Mucosa of rectum (tissue), 2 donors: Measurements from ENCODE around the gene SRPRA.

Source experiments
- H3K27ac ChIP-seq, 2 donors: one replicate each; pipeline ENCODE4 v1.7.0; 2013; ENCODE audit warnings: inconsistent platforms in 2 of 2, low read depth in 2 of 2, low read length in 2 of 2
- H3K27me3 ChIP-seq, 2 donors: one replicate each; pipeline ENCODE4 v1.7.0; 2013; ENCODE audit warnings: low read length in 2 of 2; ENCODE audit not compliant: control insufficient read depth in 2 of 2, insufficient read depth in 2 of 2
- H3K36me3 ChIP-seq, 2 donors: one replicate each; pipeline ENCODE4 v1.7.0; 2013; ENCODE audit warnings: low read length in 2 of 2; ENCODE audit not compliant: control insufficient read depth in 2 of 2, insufficient read depth in 2 of 2
- H3K4me1 ChIP-seq, 2 donors: one replicate each; pipeline ENCODE4 v1.7.0; 2013; ENCODE audit warnings: low read length in 2 of 2, mild to moderate bottlenecking in 1 of 2; ENCODE audit not compliant: control insufficient read depth in 2 of 2, insufficient read depth in 2 of 2
- H3K4me3 ChIP-seq, 2 donors: one replicate each; pipeline ENCODE4 v1.7.0; 2013; ENCODE audit warnings: low read length in 2 of 2
- H3K9ac ChIP-seq, 2 donors: one replicate each; pipeline ENCODE4 v1.7.0; 2013; ENCODE audit warnings: low read length in 2 of 2, low read depth in 1 of 2, mild to moderate bottlenecking in 1 of 2
- H3K9me3 ChIP-seq, 2 donors: one replicate each; pipeline ENCODE4 v1.7.0; 2013; ENCODE audit warnings: low read length in 2 of 2; ENCODE audit not compliant: control insufficient read depth in 2 of 2
- donor health status: healthy.
- donor health status: Normal muscosa, but diverticular disease.

Gene SRPRA

GRCh38 chr11:126214841-126215240 is 53.9 kb downstream of the SRPRA start:
- Histone ChIP-seq H3K36me3 (peaks cover 0 to 1% of the 10 kb centered on the region in 2 donors), H3K4me3 (peak overlapping the region; percentile 57 to 64), H3K4me1 (peaks cover 35 to 38% of the 10 kb centered on the region in 2 donors), H3K9ac (no peak overlapping the region), H3K27me3 (no peaks in the 10 kb centered on the region), H3K9me3 (no peaks in the 10 kb centered on the region), H3K27ac (peak overlapping the region; percentile 49 to 71)

GRCh38 chr11:126214441-126214840 is 54.3 kb downstream of the SRPRA start:
- no peaks in the 10 kb centered on the region for H3K27me3 ChIP-seq
- peak overlapping the region; percentile 57 to 64 for H3K4me3 ChIP-seq
- no peak overlapping the region for H3K9ac ChIP-seq
- no peaks in the 10 kb centered on the region for H3K9me3 ChIP-seq
- peak overlapping the region; percentile 49 to 71 for H3K27ac ChIP-seq
- H3K36me3 ChIP-seq = peaks cover 0 to 5% of the 10 kb centered on the region in 2 donors
- peaks cover 33 to 34% of the 10 kb centered on the region in 2 donors for H3K4me1 ChIP-seq
